Liver (tissue), 3 donors: ENCODE data around the gene POU6F2.

ENCODE experiments used
- CTCF ChIP-seq: fragments of 150-350 bp; IDR thresholded peaks from 2 replicates; pipeline ENCODE4 v1.5.1; 2017; ENCODE audit warnings: improper control_type of control experiment, low read depth, low read length; ENCODE audit not compliant: missing input control
- FOXA1 ChIP-seq: IDR thresholded peaks from 2 replicates; pipeline ENCODE4 v1.6.1; 2016; ENCODE audit warnings: antibody characterized with exemption
- GABPA ChIP-seq, 2 donors: IDR thresholded peaks in 1 of 2; conservative IDR thresholded peaks in 1 of 2; 2 replicates each; pipeline ENCODE4 v1.6.1; 2016; ENCODE audit warnings: antibody characterized with exemption in 2 of 2, mild to moderate bottlenecking in 1 of 2, moderate library complexity in 1 of 2
- HNF4G ChIP-seq: IDR thresholded peaks from 2 replicates; pipeline ENCODE4 v1.6.1; 2016; ENCODE audit warnings: antibody characterized with exemption
- MAX ChIP-seq: IDR thresholded peaks from 2 replicates; pipeline ENCODE4 v1.6.1; 2016; ENCODE audit warnings: antibody characterized with exemption
- REST ChIP-seq: IDR thresholded peaks from 2 replicates; pipeline ENCODE4 v1.6.1; 2016; ENCODE audit warnings: antibody characterized with exemption, mild to moderate bottlenecking
- TAF1 ChIP-seq: conservative IDR thresholded peaks from 2 replicates; pipeline ENCODE4 v1.6.1; 2016; ENCODE audit warnings: antibody characterized with exemption, mild to moderate bottlenecking
- donor health status: healthy.
- donor health status: healthy.

- no peak for TF ChIP-seq TAF1
- no peak for TF ChIP-seq CTCF
- TF ChIP-seq MAX, result no peak
- no peak for TF ChIP-seq GABPA (IDR thresholded peaks at IDR 0.05 in 1 of 2, conservative IDR thresholded peaks at IDR 0.05 in 1 of 2)
- no peak for TF ChIP-seq FOXA1
- no peak for TF ChIP-seq REST
- no peak for TF ChIP-seq HNF4G
Measured at GRCh38 chr7:39211581-39211980, 233.9 kb downstream of the POU6F2 start.
